GM21576 (cell line): Measurements from ENCODE around the gene ERVW-1.
"Not testable (repeated sequence)": the region's sequence is repeated elsewhere in the genome, so short reads cannot be mapped to it uniquely, and the experiment has no call there.

Experiments used
- ATAC-seq: cut with Tn5 transposase; IDR thresholded peaks from one replicate; pipeline ENCODE4 v1.9.1; 2021; ENCODE audit warnings: mild to moderate bottlenecking, moderate library complexity; ENCODE audit not compliant: unreplicated experiment

The ERVW-1 gene

GRCh38 chr7:92477681-92478080 is at the start of gene ERVW-1:
ERVW-1 (minus strand) TSS chr7:92477946; CDS start chr7:92470381, 7,565 bp downstream.
- not testable (repeated sequence) for ATAC-seq

GRCh38 chr7:92523110-92523509 is 45.4 kb upstream of the ERVW-1 start:
- no peak for ATAC-seq

GRCh38 chr7:92520024-92520423 is 42.3 kb upstream of the ERVW-1 start:
- ATAC-seq = no peak

- no peak for ATAC-seq
These were observed 39.9 kb upstream of the ERVW-1 start for GRCh38 chr7:92517631-92518030.

GRCh38 chr7:92513167-92513902 is 35.6 kb upstream of the ERVW-1 start:
- no peak for ATAC-seq

- ATAC-seq = no peak
These were observed 31.2 kb upstream of the ERVW-1 start for GRCh38 chr7:92508946-92509345.

GRCh38 chr7:92506363-92506762 is 28.6 kb upstream of the ERVW-1 start:
- ATAC-seq = no peak

- ATAC-seq = no peak
These were observed 26.8 kb upstream of the ERVW-1 start for GRCh38 chr7:92504563-92504962.

- ATAC-seq = no peak
These were observed 26.0 kb upstream of the ERVW-1 start for GRCh38 chr7:92503767-92504166.

GRCh38 chr7:92498557-92498956 is 20.8 kb upstream of the ERVW-1 start:
- ATAC-seq = no peak

GRCh38 chr7:92496876-92497275 is 19.1 kb upstream of the ERVW-1 start:
- ATAC-seq = no peak

GRCh38 chr7:92489634-92490033 is 11.9 kb upstream of the ERVW-1 start:
- no peak for ATAC-seq

- ATAC-seq = no peak
These were observed 10.1 kb upstream of the ERVW-1 start for GRCh38 chr7:92487804-92488203.

- ATAC-seq = no peak
These were observed 8.2 kb upstream of the ERVW-1 start for GRCh38 chr7:92485974-92486373.

- no peak for ATAC-seq
These were observed 7.6 kb upstream of the ERVW-1 start for GRCh38 chr7:92485267-92485892.

- ATAC-seq = not testable (repeated sequence)
These were observed 6.5 kb upstream of the ERVW-1 start for GRCh38 chr7:92484226-92484625.

GRCh38 chr7:92483624-92484023 is 5.9 kb upstream of the ERVW-1 start:
- ATAC-seq = not testable (repeated sequence)

GRCh38 chr7:92479146-92479545 is 1.4 kb upstream of the ERVW-1 start:
- not testable (repeated sequence) for ATAC-seq

- ATAC-seq = no peak
These were observed 965 bp upstream of the ERVW-1 start for GRCh38 chr7:92478711-92479110.

GRCh38 chr7:92478095-92478494 is 349 bp upstream of the ERVW-1 start:
- ATAC-seq = no peak

- ATAC-seq = not testable (repeated sequence)
These were observed 1.7 kb downstream of the ERVW-1 start for GRCh38 chr7:92475851-92476590.

- ATAC-seq = not testable (repeated sequence)
These were observed 2.4 kb downstream of the ERVW-1 start for GRCh38 chr7:92475261-92475770.
